Measurements from ENCODE around the gene GALM. TPM values are rescaled to one million over a fixed set of nuclear protein-coding genes. Genes with fewer than 3 reads are reported as not detected.
A peak's percentile ranks its signal among the peaks of the same experiment; 100 is the strongest.
"Not testable (repeated sequence)": the region's sequence is repeated elsewhere in the genome, so short reads cannot be mapped to it uniquely, and the experiment has no call there.

GALM gene
- total and polyA plus RNA-seq, 10 donors, result 5.2 to 22.7 (median 7.6) TPM

- TF ChIP-seq POLR2A (IDR thresholded peaks at IDR 0.05), result no peak
- no peak for TF ChIP-seq POLR2AphosphoS5 (IDR thresholded peaks at IDR 0.05)
- TF ChIP-seq CTCF (IDR thresholded peaks at IDR 0.05 in 8 of 11, conservative IDR thresholded peaks at IDR 0.05 in 3 of 11), result no peak
- intact Hi-C loops (cut with DNase I; ENCODE audit: low total_unique reads), result no loop called here
- no peak for DNase-seq
- Histone ChIP-seq H3K4me1 (peaks cover 0 to 23% (median 5%) of the 10 kb centered on the region in 6 donors), H3K27ac (peak overlapping the region in 7 of 8 donors; percentile 17 to 83 (median 62)), H3K36me3 (no peaks in the 10 kb centered on the region), H3K4me3 (peak overlapping the region in 1 of 8 donors; percentile 12), H3K27me3 (replicated peaks in 1 of 7) (no peaks in the 10 kb centered on the region), H3K9me3 (peaks cover 0 to 8% (median 3%) of the 10 kb centered on the region in 8 donors)
- 92 to 98% (median 96%) methylated on average over 21 to 45 of the region's 45 CpGs for WGBS, 5 donors
Observed at GRCh38 chr2:38643021-38643671, 22.8 kb upstream of the GALM start.

GRCh38 chr2:38643683-38644511 lies 22.0 kb upstream of the GALM start:
- peak overlapping the region in 7 of 8 donors; percentile 17 to 83 (median 62) for H3K27ac ChIP-seq
- H3K9me3 ChIP-seq; DNase-seq; intact Hi-C loops (cut with DNase I; ENCODE audit: low total_unique reads); H3K27me3 ChIP-seq (replicated peaks in 1 of 7); H3K36me3 ChIP-seq: not testable (repeated sequence)
- WGBS, 5 donors, result 68 to 78% (median 76%) methylated on average over 16 of the region's 16 CpGs
- H3K4me3 ChIP-seq, result peak overlapping the region in 1 of 8 donors; percentile 12
- peaks cover 0 to 29% (median 5%) of the 10 kb centered on the region in 6 donors for H3K4me1 ChIP-seq

GRCh38 chr2:38648107-38648761 lies 17.7 kb upstream of the GALM start:
- Histone ChIP-seq H3K4me1 (peaks cover 0 to 39% (median 13%) of the 10 kb centered on the region in 6 donors), H3K9me3 (peaks cover 0 to 3% (median under 1%) of the 10 kb centered on the region in 8 donors), H3K4me3 (no peak overlapping the region), H3K27ac (peak overlapping the region in 6 of 8 donors; percentile 28 to 85 (median 54)), H3K36me3 (no peaks in the 10 kb centered on the region), H3K27me3 (replicated peaks in 1 of 7) (no peaks in the 10 kb centered on the region)
- WGBS, 5 donors, result 76 to 87% (median 78%) methylated on average over 7 of the region's 7 CpGs
- no peak for DNase-seq
- intact Hi-C loops (cut with DNase I; ENCODE audit: low total_unique reads), result no loop called here
- TF ChIP-seq POLR2AphosphoS5 (IDR thresholded peaks at IDR 0.05), result peak in 1 of 3 donors; percentile 27
- TF ChIP-seq POLR2A (IDR thresholded peaks at IDR 0.05), result no peak

- H3K4me1 ChIP-seq, result peaks cover 0 to 39% (median 16%) of the 10 kb centered on the region in 6 donors
- 93 to 96% (median 94%) methylated on average over 12 of the region's 12 CpGs for WGBS, 5 donors
- H3K36me3 ChIP-seq, result no peaks in the 10 kb centered on the region
- peak overlapping the region in 1 of 8 donors; percentile 85 for H3K27ac ChIP-seq
- H3K27me3 ChIP-seq (replicated peaks in 1 of 7), result no peaks in the 10 kb centered on the region
- TF ChIP-seq POLR2AphosphoS5 (IDR thresholded peaks at IDR 0.05) (no peak), CTCF (IDR thresholded peaks at IDR 0.05 in 8 of 11, conservative IDR thresholded peaks at IDR 0.05 in 3 of 11) (no peak), POLR2A (IDR thresholded peaks at IDR 0.05) (no peak)
- H3K9me3 ChIP-seq, result no peaks in the 10 kb centered on the region
- intact Hi-C loops (cut with DNase I; ENCODE audit: low total_unique reads), result no loop called here
- DNase-seq, result no peak
- H3K4me3 ChIP-seq, result no peak overlapping the region
Observed at GRCh38 chr2:38649176-38649728, 16.7 kb upstream of the GALM start.

Data from spleen (tissue), 11 donors.